Muscle of arm (tissue), 12 donors: ENCODE results near the gene RETREG1. TPM values are rescaled to one million over a fixed set of nuclear protein-coding genes. Genes with fewer than 3 reads are reported as not detected.
"Not testable (repeated sequence)": the region's sequence is repeated elsewhere in the genome, so short reads cannot be mapped to it uniquely, and the experiment has no call there.

ENCODE experiments used
- DNase-seq: peaks from one replicate; pipeline ENCODE4 v3.0.0-alpha.2; 2013
- polyA plus RNA-seq, 12 donors: library from polyadenylated mRNA; unstranded; fragments of 120-200 nt; gene quantifications; one replicate each; pipeline ENCODE4 v1.2.1, GENCODE V29; 2013; ENCODE audit not compliant: insufficient read length in 12 of 12

The RETREG1 gene
- polyA plus RNA-seq, 12 donors: 35.1 to 98.4 (median 77.1) TPM; not detected in 1

DNA sequence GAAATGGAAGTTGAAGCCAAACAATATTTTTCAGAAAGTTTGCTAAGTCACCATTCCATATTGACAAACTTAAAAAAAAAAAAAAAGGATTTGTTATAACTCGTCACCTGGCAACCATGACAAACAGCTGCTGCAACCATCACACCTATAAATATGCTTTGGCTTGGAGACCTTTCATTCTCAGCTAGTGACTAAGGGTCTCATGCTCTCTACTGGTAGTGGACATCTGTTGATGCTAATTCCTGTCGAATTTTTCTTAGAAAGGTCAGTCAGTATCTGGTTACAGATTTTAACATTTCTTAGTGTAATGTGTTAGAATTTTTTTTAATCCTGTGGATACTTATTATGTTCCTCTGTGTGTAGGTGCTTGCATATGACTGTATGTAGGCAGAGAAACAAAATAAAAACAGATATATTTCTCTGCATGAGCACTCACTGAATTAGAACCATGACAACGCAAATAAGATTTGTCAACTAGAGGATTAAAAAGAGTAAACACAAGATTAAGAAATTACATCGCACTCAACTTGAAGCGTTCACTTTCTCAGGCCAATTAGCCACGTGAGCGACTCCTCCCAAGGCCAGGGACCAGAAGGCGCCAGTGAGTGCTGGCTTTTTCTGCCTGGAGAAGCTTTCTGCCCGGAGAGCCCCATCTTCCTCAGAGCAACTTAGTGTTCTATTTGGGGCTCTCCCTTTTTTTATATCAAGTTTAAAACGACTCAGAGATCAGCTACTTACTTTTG lies 124.2 kb downstream of the RETREG1 start:
- DNase-seq: peak; percentile 52

DNA sequence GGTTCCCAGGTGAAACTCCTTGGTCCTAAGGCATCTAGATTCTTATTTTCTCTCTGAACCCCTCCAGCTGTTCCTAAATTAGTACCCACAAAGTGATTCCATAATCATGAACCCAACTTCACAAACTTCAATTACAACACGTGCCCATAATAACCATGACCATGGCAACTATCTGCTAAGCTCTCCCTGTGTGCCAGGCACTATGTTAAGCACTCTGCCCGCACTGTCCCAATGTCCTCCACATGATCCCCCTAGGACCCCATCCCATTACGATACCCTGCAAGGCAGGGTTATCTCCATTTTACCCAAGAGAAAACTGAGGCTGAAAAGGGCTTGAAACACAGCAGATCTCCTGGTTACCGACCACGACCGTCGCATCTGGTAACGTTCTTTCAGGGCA lies 125.9 kb downstream of the RETREG1 start:
- DNase-seq: no peak

DNA sequence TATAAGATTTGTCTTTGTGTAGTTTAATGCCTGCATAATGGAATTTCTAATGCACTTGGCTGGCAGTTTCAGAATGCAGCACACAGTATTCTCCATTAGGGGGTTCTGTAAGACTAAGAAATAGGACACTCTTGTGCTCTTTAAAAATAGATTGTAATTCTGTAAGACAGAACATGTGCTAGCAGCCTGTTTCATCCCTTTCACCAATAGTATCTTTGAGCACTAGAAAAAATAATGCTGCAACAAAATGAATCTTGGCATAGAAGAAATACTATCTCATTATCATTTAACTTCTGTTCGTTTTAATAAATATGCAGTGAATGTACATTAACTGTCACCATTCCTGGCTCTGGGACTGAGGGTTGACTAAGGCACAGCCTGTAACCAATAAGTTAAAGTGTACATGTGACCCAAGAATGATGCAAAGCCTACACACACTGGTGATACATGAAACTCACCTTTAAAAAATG lies 127.4 kb downstream of the RETREG1 start:
- peak; percentile 49 for DNase-seq

DNA sequence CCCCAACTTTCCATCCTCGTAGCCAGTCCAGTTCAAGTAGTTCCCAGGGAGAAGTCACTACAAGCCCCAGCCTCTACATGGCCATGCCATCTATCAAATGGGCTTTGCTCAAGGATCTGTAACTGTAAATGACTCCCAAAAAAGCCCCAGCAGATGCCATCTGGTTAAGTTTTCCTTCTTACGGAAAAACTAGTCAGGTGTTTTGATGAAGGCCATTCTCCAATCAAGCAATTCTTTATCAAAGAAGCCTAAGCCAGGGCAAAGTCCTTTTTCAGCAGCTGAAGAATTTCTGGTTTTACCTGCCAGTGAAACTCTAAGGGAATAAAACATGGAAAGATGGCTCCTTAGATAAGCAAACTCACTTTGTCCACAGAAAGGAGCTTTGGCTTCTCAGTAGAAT lies 129.3 kb downstream of the RETREG1 start:
- no peak for DNase-seq

DNA sequence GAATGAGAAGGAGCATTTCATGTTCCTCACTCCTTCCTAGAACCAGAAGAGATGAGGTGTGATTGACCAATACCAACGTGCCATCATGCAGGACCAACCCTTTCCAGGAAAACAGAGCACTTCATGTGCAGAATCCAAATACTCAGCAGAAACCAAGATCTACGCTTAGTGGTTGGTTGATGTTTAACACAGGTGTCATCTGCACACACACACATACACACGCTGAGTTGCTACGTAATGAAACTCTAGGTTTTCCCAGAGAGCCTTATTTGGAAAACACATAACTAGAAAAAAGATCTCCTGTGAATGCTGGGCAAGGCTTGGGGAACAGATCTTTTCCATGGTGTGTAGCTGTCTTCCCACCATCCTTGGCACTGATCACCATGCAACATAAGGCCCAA lies 130.1 kb downstream of the RETREG1 start:
- DNase-seq: no peak

- DNase-seq: no peak
Measured at GRCh38 chr5:16485656-16486055, 131.1 kb downstream of the RETREG1 start.

GRCh38 chr5:16484081-16484480 lies 132.7 kb downstream of the RETREG1 start:
- DNase-seq: no peak

DNA sequence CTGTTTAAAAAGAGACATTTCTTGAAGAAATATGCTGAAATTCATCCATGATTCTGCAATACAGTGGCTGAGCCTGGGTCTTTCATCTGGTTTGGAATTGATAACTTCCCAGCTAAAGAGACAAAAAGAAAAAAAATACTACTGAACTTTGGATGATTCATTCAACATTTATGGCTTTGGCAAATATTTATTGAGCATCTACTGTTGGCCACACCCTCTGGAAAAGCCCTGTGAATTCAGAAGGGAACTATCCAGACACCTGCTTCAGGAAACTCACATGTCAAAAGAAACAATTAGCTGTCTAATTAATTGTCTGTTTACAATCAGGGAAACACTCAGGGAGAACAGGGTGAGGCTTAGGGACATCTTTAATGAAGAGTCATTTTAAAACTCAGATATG lies 133.4 kb downstream of the RETREG1 start:
- DNase-seq: no peak

DNA sequence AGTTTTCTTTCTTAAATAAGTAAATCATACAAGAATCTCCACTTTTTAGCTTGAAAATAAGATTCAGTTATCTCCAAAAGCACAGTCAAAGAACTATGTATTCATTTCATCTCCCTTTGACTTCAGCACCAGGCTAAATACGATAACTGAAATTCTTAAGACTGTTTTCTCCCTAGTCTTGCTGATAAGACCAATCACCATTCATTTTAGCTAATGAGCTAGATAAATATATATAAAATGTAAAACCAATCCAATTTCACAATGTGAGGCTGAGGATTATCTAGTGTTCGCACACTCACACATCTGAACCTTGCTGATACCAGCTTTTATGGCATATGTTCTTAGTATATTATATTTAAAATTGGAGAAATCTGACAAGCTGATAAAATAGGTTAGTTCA lies 133.9 kb downstream of the RETREG1 start:
- no peak for DNase-seq

- no peak for DNase-seq
Measured at GRCh38 chr5:16480821-16481538, 135.8 kb downstream of the RETREG1 start.

- DNase-seq: no peak
Measured at GRCh38 chr5:16480144-16480543, 136.7 kb downstream of the RETREG1 start.

DNA sequence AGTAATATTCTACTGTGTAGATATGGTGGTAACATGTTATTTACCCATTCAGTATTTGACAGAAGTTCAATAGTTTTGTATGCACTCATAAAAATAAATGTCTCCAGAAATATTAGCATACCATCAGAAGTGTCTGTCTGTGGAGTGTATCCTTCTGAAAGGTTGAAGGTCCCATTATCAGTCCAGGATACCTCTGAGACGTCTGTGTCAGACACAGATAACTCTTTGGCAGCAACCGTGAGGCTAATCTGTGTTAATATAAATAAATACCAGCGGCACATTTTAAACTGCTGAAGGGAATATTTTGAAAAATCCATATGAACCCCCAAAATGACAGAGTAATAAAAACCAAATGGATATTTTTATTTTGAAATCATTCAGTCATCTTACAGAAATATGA lies 139.3 kb downstream of the RETREG1 start:
- DNase-seq: no peak

DNA sequence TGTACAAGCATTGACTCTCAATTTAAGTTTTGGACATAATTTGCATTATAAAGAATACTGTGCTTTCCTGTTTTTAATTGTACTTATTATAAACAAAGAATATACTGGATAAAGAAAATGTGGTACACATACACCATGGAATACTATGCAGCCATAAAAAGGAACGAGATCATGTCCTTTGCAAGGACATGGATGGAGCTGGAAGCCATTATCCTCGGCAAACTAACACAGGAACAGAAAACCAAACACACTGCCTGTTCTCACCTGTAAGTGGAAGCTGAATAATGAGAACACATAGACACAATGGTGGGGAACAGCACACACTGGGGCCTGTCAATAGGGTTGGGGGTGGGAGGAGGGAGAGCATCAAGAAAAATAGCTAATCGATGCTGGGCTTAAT lies 140.4 kb downstream of the RETREG1 start:
- not testable (repeated sequence) for DNase-seq

DNA sequence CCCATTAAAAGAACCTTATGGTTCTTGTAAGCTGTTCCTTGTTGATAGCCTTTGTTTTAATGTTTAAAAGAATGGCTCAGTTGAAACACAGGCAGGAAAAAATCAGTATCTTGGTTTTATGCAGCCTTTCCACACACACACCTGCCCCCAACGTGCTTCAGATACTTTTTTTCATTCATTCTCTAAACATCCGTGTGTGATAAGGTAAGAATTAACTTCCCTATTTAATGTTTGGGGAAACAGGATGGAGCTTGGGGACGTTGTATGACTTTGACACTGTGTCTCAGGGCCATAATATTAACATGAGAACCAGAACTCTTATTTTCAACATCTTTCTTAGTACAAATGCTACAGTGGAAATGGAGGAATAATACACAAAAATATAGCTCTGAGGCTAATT lies 145.4 kb downstream of the RETREG1 start:
- no peak for DNase-seq

- DNase-seq: no peak
Measured at GRCh38 chr5:16467363-16468219, 149.2 kb downstream of the RETREG1 start.

GRCh38 chr5:16465544-16466432 lies 151.0 kb downstream of the RETREG1 start, which contains the start of gene ZNF622:
Gene ZNF622, minus strand, starts transcription at chr5:16465800. Its CDS starts 135 bp downstream, at chr5:16465665.
- DNase-seq: peak; percentile 92

- DNase-seq: no peak
Measured at GRCh38 chr5:16464664-16465543, 151.9 kb downstream of the RETREG1 start.

- DNase-seq: no peak
Measured at GRCh38 chr5:16464231-16464630, 152.6 kb downstream of the RETREG1 start.

GRCh38 chr5:16461782-16462181 lies 155.0 kb downstream of the RETREG1 start:
- DNase-seq: no peak

DNA sequence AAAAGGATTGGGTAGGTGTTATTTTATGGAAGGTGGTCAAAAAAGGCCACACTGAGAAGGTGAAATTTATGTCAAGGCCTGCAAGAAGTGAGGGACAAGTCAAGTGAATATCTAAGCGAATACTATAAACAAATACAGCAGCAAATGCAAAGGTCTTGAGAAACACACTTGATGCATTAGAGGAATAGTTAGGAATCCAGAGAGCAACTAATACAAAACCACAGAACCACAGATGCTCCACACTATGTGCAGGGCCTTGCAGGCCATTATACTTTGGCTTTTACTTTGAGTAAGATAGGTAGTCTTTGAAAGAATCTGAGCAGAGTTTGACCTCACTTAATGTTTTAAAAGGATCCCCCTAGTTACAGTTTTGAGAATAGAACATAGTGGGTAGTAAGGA lies 155.8 kb downstream of the RETREG1 start:
- DNase-seq: no peak
